Spleen (tissue), 7 donors: ENCODE data around the gene COL5A1.

Source experiments
- POLR2A ChIP-seq, 3 donors: fragments of 450-650 bp; IDR thresholded peaks; one replicate each; pipeline ENCODE4 v1.5.1; 2017; ENCODE audit warnings: antibody characterized with exemption in 3 of 3, mild to moderate bottlenecking in 1 of 3
- POLR2AphosphoS5 ChIP-seq, 3 donors: sonication (generic); formaldehyde crosslinking; IDR thresholded peaks; one replicate each; pipeline ENCODE4 v1.5.1; 2017; ENCODE audit warnings: antibody characterized with exemption in 3 of 3
- TF ChIP-seq, protein P1 (sequence below), 11 experiments: fragments of 200-600 bp in 7 of 11; fragments of 450-650 bp in 4 of 11; sonication (generic) in 4 of 11; IDR thresholded peaks in 8 of 11; conservative IDR thresholded peaks in 3 of 11; 1 replicate in 7 of 11; 2 replicates in 4 of 11; pipeline versions ENCODE4 v1.4.0 to v1.8.0; 2016 to 2021; ENCODE audit warnings: antibody characterized with exemption in 11 of 11, inconsistent platforms in 4 of 11, mild to moderate bottlenecking in 1 of 11
- donor health status: DM: no; HTN: no; CAD: no; lungs with moderate emphysema.
- donor health status: DM: no; HTN: no; CAD: no.
- donor health status: DM: no; HTN: no; CAD: no.

DNA sequence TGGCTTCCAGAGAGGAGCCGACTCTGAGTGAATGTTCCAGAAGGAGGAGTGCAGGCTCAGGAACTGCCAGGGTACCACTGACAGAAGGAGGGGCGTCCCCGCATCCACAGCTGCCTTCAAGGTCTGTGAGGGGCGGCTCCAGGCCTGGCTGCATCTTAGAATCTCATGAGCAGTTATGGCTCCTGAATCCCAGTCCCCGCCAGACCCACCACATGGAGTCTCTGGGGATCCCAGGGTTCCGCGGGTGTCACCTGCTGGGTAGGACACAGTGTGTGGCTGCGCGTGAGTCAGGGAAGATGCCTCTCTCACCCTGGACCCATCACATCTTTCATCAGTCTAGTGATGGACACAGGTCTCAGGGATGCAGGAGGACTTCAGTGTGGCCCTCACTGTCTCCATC lies 79.2 kb downstream of the COL5A1 start:
- TF ChIP-seq, protein P1, sequence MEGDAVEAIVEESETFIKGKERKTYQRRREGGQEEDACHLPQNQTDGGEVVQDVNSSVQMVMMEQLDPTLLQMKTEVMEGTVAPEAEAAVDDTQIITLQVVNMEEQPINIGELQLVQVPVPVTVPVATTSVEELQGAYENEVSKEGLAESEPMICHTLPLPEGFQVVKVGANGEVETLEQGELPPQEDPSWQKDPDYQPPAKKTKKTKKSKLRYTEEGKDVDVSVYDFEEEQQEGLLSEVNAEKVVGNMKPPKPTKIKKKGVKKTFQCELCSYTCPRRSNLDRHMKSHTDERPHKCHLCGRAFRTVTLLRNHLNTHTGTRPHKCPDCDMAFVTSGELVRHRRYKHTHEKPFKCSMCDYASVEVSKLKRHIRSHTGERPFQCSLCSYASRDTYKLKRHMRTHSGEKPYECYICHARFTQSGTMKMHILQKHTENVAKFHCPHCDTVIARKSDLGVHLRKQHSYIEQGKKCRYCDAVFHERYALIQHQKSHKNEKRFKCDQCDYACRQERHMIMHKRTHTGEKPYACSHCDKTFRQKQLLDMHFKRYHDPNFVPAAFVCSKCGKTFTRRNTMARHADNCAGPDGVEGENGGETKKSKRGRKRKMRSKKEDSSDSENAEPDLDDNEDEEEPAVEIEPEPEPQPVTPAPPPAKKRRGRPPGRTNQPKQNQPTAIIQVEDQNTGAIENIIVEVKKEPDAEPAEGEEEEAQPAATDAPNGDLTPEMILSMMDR (IDR thresholded peaks at IDR 0.05 in 8 of 11, conservative IDR thresholded peaks at IDR 0.05 in 3 of 11), result no peak
- TF ChIP-seq POLR2AphosphoS5 (IDR thresholded peaks at IDR 0.05) (no peak), POLR2A (IDR thresholded peaks at IDR 0.05) (no peak)
